Left ventricle myocardium inferior (tissue), 1 donor: Measurements from ENCODE around the gene POU3F3. TPM values are rescaled to one million over a fixed set of nuclear protein-coding genes. Genes with fewer than 3 reads are reported as not detected.

Experiments
- DNase-seq: peaks from one replicate; pipeline ENCODE4 v3.0.0-alpha.2; 2020
- H3K27ac ChIP-seq: fragments of 200-600 bp; replicated peaks from 2 replicates; pipeline ENCODE4 v1.8.0; 2021
- H3K27me3 ChIP-seq: fragments of 200-600 bp; 2 replicates; pipeline ENCODE4 v1.8.0; 2021; ENCODE audit warnings: low read depth
- H3K36me3 ChIP-seq: fragments of 200-600 bp; 2 replicates; pipeline ENCODE4 v1.8.0; 2021
- H3K4me1 ChIP-seq: fragments of 200-600 bp; 2 replicates; pipeline ENCODE4 v1.8.0; 2021
- H3K4me3 ChIP-seq: fragments of 200-600 bp; 2 replicates; pipeline ENCODE4 v1.8.0; 2021; ENCODE audit warnings: mild to moderate bottlenecking, moderate library complexity
- H3K9me3 ChIP-seq: fragments of 200-600 bp; replicated peaks from 2 replicates; pipeline ENCODE4 v1.8.0; 2021
- CTCF ChIP-seq: fragments of 200-600 bp; IDR thresholded peaks from 2 replicates; pipeline ENCODE4 v1.8.0; 2021; ENCODE audit warnings: antibody characterized with exemption, mild to moderate bottlenecking, borderline replicate concordance
- intact Hi-C: fragments of 100-400 bp; cut with micrococcal nuclease; formaldehyde crosslinking; loops from one replicate; pipeline ENCODE4 v1.11.0; 2022
- total RNA-seq: library from RNA; stranded (reverse); fragmentation: NEBNext Ultra II Directional; extraction: Animal tissue kit (Norgen Biotek cat#: 25700); gene quantifications from one replicate; pipeline ENCODE4 v1.2.1, GENCODE V29; 2021
- donor health status: DM: no; HTN: yes; CAD: no; lungs with severe emphysema.

POU3F3 gene
- total RNA-seq, 1 donor from 2014 or later, result 0.11 TPM

DNA sequence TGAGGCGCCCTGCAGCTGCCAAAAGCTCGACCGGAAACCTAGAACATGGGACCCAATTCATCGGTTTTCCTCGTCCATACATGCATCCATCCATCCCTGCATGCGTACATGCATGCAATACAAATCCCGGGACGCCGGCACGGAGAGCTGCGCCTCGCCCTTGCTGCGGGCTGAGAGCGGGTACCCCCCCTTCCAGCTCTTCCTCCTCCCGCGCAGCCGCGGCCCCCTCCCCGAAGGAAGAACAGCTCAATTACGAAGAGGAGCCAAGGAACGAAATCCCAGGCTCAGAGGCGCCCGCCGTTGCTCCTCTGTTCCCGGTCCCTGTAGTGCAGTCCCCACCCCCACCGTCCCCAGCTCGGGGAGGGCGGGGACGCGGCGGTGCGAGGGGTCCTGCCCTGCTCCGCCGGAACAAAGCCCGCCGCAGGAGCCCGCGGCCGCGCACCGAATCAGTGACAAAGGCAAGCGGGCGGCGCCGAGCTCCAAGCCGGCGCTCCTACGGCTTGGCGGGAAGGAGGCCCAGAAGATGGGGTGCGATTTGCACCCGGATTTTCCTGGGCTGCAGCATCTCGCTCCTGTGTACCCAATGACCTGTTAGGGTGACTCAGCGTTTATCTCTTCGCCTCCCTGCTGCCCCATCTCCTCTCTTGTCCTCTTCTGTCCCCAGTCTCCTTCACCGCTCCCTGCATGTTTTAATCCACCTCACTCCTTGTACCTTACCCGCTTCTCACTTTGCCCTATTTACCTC, 8.9 kb upstream of the POU3F3 start:
- H3K27ac ChIP-seq, result no peak overlapping the region
- peaks cover 30% of the 10 kb centered on the region for H3K4me1 ChIP-seq
- no peak for DNase-seq
- H3K4me3 ChIP-seq, result peak overlapping the region; percentile 45
- TF ChIP-seq CTCF, result no peak
- intact Hi-C loops, result no loop called here
- no peaks in the 10 kb centered on the region for H3K9me3 ChIP-seq
- no peaks in the 10 kb centered on the region for H3K36me3 ChIP-seq
- H3K27me3 ChIP-seq, result peaks cover 100% of the 10 kb centered on the region

DNA sequence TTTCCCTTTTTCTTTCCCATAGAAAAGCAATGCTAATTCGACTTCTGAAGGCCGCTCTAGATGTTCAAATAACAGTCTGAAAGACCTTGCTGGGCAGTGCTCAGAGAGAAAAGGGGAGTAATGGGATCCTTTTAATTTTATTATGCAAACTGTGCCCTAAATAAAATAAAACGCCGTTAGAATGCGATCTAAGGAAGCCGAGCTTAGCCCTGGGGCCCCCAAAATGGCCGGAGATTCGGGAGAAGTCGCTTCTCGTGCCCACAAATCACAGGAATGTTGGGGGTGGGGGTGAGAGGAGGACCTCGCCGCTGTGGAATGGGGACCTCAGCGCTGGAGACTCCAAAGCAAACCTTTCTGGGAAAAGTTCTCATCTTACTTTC, 8.4 kb upstream of the POU3F3 start:
- Histone ChIP-seq H3K36me3 (no peaks in the 10 kb centered on the region), H3K4me3 (no peak overlapping the region), H3K27ac (no peak overlapping the region), H3K27me3 (peaks cover 100% of the 10 kb centered on the region), H3K4me1 (peaks cover 30% of the 10 kb centered on the region), H3K9me3 (no peaks in the 10 kb centered on the region)
- TF ChIP-seq CTCF, result no peak
- intact Hi-C loops, result no loop called here
- no peak for DNase-seq

- H3K27me3 ChIP-seq, result peaks cover 100% of the 10 kb centered on the region
- H3K36me3 ChIP-seq, result no peaks in the 10 kb centered on the region
- H3K9me3 ChIP-seq, result no peaks in the 10 kb centered on the region
- intact Hi-C loops, result no loop called here
- no peak overlapping the region for H3K4me3 ChIP-seq
- no peak for DNase-seq
- no peak for TF ChIP-seq CTCF
- H3K27ac ChIP-seq, result no peak overlapping the region
- peaks cover 30% of the 10 kb centered on the region for H3K4me1 ChIP-seq
Measured at GRCh38 chr2:104845946-104846785, 7.7 kb upstream of the POU3F3 start.

GRCh38 chr2:104846786-104847585, 6.9 kb upstream of the POU3F3 start:
- no peaks in the 10 kb centered on the region for H3K36me3 ChIP-seq
- intact Hi-C loops, result no loop called here
- peaks cover 100% of the 10 kb centered on the region for H3K27me3 ChIP-seq
- peaks cover 34% of the 10 kb centered on the region for H3K4me1 ChIP-seq
- TF ChIP-seq CTCF, result no peak
- no peaks in the 10 kb centered on the region for H3K9me3 ChIP-seq
- no peak overlapping the region for H3K27ac ChIP-seq
- no peak overlapping the region for H3K4me3 ChIP-seq
- DNase-seq, result no peak

GRCh38 chr2:104847586-104848160, 6.2 kb upstream of the POU3F3 start:
- no peak for TF ChIP-seq CTCF
- Histone ChIP-seq H3K4me3 (no peak overlapping the region), H3K9me3 (no peaks in the 10 kb centered on the region), H3K4me1 (peaks cover 38% of the 10 kb centered on the region), H3K36me3 (no peaks in the 10 kb centered on the region), H3K27me3 (peaks cover 100% of the 10 kb centered on the region), H3K27ac (no peak overlapping the region)
- DNase-seq, result no peak
- intact Hi-C loops, result no loop called here
